GM12874 (cell line): ENCODE measurements around the gene SLC43A1.

Experiments
- CTCF ChIP-seq: IDR thresholded peaks from 2 replicates; pipeline ENCODE4 v1.5.1; 2011; ENCODE audit warnings: low read depth, mild to moderate bottlenecking, control low read depth, low read length, moderate library complexity; ENCODE audit not compliant: insufficient read depth

SLC43A1 gene

GRCh38 chr11:57436031-57436430, 79.5 kb downstream of the SLC43A1 start:
- no peak for TF ChIP-seq CTCF

GRCh38 chr11:57434640-57435546, 80.6 kb downstream of the SLC43A1 start:
- no peak for TF ChIP-seq CTCF
